LNCaP clone FGC (cell line): ENCODE measurements around the gene RGS7.

Experiments used
- DNase-seq: peaks from one replicate; pipeline ENCODE4 v3.0.0-alpha.2; 2011; ENCODE audit warnings: low read depth
- H3K4me3 ChIP-seq: 2 replicates; pipeline ENCODE4 v1.5.1; 2011; ENCODE audit warnings: mild to moderate bottlenecking, low read depth, low read length, control low read depth
- TF ChIP-seq, protein P1 (sequence below): IDR thresholded peaks from 2 replicates; pipeline ENCODE4 v1.5.1; 2012; ENCODE audit warnings: mild to moderate bottlenecking; ENCODE audit not compliant: control insufficient read depth, insufficient read depth; ENCODE audit errors: extremely low read depth

The RGS7 gene

GRCh38 chr1:241215203-241215602, 141.8 kb downstream of the RGS7 start:
- TF ChIP-seq, protein P1, sequence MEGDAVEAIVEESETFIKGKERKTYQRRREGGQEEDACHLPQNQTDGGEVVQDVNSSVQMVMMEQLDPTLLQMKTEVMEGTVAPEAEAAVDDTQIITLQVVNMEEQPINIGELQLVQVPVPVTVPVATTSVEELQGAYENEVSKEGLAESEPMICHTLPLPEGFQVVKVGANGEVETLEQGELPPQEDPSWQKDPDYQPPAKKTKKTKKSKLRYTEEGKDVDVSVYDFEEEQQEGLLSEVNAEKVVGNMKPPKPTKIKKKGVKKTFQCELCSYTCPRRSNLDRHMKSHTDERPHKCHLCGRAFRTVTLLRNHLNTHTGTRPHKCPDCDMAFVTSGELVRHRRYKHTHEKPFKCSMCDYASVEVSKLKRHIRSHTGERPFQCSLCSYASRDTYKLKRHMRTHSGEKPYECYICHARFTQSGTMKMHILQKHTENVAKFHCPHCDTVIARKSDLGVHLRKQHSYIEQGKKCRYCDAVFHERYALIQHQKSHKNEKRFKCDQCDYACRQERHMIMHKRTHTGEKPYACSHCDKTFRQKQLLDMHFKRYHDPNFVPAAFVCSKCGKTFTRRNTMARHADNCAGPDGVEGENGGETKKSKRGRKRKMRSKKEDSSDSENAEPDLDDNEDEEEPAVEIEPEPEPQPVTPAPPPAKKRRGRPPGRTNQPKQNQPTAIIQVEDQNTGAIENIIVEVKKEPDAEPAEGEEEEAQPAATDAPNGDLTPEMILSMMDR = no peak
- no peak for DNase-seq
- H3K4me3 ChIP-seq = no peak overlapping the region

DNA sequence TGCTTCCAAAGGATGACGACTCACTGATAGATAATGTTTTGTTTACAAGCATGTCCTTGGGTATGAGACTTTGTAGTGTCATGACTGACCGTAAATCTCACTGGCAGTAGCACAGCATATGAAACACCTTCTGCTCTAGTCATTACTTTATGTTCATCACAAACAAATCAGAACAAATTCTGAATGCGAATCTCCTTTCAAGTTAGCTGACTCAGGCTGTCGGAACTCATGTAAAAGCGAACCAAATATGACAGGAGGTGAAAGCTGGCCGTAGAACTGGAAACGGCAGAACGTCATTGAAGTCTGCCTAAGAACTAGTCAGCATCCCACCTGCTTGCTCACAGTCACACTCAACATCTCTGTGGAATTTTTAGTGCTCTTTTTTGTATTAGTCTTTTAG, 143.9 kb downstream of the RGS7 start:
- DNase-seq = no peak
- TF ChIP-seq, protein P1 = no peak
- no peak overlapping the region for H3K4me3 ChIP-seq

- TF ChIP-seq, protein P1 = no peak
- no peak for DNase-seq
- no peak overlapping the region for H3K4me3 ChIP-seq
These were observed 144.4 kb downstream of the RGS7 start for GRCh38 chr1:241212628-241213027.

GRCh38 chr1:241208910-241209379, 148.1 kb downstream of the RGS7 start:
- no peak for DNase-seq
- TF ChIP-seq, protein P1 = no peak
- H3K4me3 ChIP-seq = no peak overlapping the region

DNA sequence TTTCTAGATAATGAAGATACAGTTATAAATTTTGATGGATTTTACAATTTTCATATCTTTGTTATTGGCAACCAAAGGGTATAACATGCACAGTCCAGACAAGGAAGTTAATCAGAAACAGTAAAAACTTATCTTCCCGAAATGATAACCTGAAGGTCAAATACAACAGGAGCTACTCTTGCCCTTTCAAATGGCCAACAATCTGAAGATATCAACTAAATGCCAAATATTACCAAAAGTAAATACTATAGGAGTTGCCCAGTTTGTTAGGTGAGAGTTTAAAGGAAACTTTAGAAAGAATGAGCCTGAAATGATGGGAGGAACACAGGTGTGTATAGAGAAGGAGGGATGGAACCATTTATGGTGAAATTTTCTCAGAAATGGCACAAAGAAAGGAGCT, 153.2 kb downstream of the RGS7 start:
- no peak overlapping the region for H3K4me3 ChIP-seq
- DNase-seq = no peak
- TF ChIP-seq, protein P1 = no peak

- TF ChIP-seq, protein P1 = no peak
- H3K4me3 ChIP-seq = no peak overlapping the region
- no peak for DNase-seq
These were observed 154.6 kb downstream of the RGS7 start for GRCh38 chr1:241202401-241202800.

DNA sequence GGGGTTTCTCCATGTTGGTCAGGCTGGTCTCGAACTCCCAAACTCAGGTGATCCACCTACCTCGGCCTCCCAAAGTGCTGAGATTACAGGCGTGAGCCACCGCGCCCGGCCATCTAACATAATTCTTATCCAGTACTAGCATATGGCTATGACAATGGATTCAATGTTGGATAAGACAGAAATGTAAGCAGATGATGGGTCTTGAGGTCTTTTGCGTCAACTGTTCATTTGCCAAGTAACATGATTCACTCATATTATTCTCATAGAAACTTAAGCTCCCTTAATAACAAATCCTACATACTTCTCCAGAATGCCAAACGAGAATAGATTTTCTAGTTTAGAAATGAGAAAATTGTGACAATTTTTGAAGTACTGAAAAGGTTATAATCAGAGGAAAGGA, 170.3 kb downstream of the RGS7 start:
- TF ChIP-seq, protein P1 = no peak
- no peak overlapping the region for H3K4me3 ChIP-seq
- DNase-seq = no peak
